Activated naive CD4-positive, alpha-beta T cell treated with anti-CD3 and anti-CD28 coated beads, Interleukin-2, amount 50 U/mL, for 72 hours (primary cell): ENCODE results near the gene DGKI. TPM values are rescaled to one million over a fixed set of nuclear protein-coding genes. Genes with fewer than 3 reads are reported as not detected.

Experiments
- ATAC-seq, 2 donors: fragments of 150-1000 bp; cut with Tn5 transposase; 2 replicates each; pipeline ENCODE4 v1.10.0; 2021; ENCODE audit warnings: mild to moderate bottlenecking in 2 of 2, moderate library complexity in 2 of 2
- DNase-seq, 2 donors: peaks; one replicate each; pipeline ENCODE4 v3.0.0; 2021 to 2022; ENCODE audit warnings: low spot score in 2 of 2
- H3K27ac Mint-ChIP-seq, 2 donors: one replicate each; pipeline ENCODE4 v1.8.0; 2022; ENCODE audit warnings: mild to moderate bottlenecking in 2 of 2, mixed read lengths in 2 of 2
- H3K36me3 Mint-ChIP-seq, 2 donors: one replicate each; pipeline ENCODE4 v1.8.0; 2022; ENCODE audit warnings: mixed read lengths in 2 of 2
- H3K9me3 Mint-ChIP-seq, 2 donors: one replicate each; pipeline ENCODE4 v1.8.0; 2022; ENCODE audit warnings: mixed read lengths in 2 of 2
- total RNA-seq, 2 donors: library from RNA; stranded (reverse); gene quantifications; one replicate each; pipeline ENCODE4 v1.2.3, GENCODE V29; 2022

The DGKI gene
- total RNA-seq, 2 donors from 2014 or later = 0.71 to 16.8 TPM

- Mint-ChIP-seq H3K27ac (no peak overlapping the region), H3K9me3 (peaks cover 6 to 7% of the 10 kb centered on the region in 2 donors), H3K36me3 (peaks cover 0 to 8% of the 10 kb centered on the region in 2 donors)
- DNase-seq (no peak), ATAC-seq (no peak)
These were observed 68.3 kb downstream of the DGKI start for GRCh38 chr7:137778511-137778910.

GRCh38 chr7:137774793-137775201 is 72.0 kb downstream of the DGKI start:
- Mint-ChIP-seq H3K36me3 (no peaks in the 10 kb centered on the region), H3K27ac (peak overlapping the region in 1 of 2 donors; percentile 95), H3K9me3 (no peaks in the 10 kb centered on the region)
- DNase-seq (no peak), ATAC-seq (peak; percentile 13 to 80)

- H3K27ac Mint-ChIP-seq = no peak overlapping the region
These were observed 74.0 kb downstream of the DGKI start for GRCh38 chr7:137772748-137773147.

GRCh38 chr7:137772316-137772715 is 74.5 kb downstream of the DGKI start:
- no peak for DNase-seq
- Mint-ChIP-seq H3K36me3 (no peaks in the 10 kb centered on the region), H3K27ac (no peak overlapping the region), H3K9me3 (peaks cover 0 to under 1% of the 10 kb centered on the region in 2 donors)
- no peak for ATAC-seq

More at GRCh38 chr7:137772748-137773147, 74.0 kb downstream of the DGKI start:
- ATAC-seq (peak; percentile 33 to 80), DNase-seq (no peak)
- no peaks in the 10 kb centered on the region for H3K36me3 Mint-ChIP-seq
- H3K9me3 Mint-ChIP-seq = no peaks in the 10 kb centered on the region

- ATAC-seq (no peak), DNase-seq (no peak)
- no peaks in the 10 kb centered on the region for H3K36me3 Mint-ChIP-seq
- no peak overlapping the region for H3K27ac Mint-ChIP-seq
- H3K9me3 Mint-ChIP-seq = peaks cover 0 to 5% of the 10 kb centered on the region in 2 donors
These were observed 75.1 kb downstream of the DGKI start for GRCh38 chr7:137771679-137772078.

- H3K9me3 Mint-ChIP-seq = peaks cover 0 to 5% of the 10 kb centered on the region in 2 donors
- no peak for DNase-seq
- no peaks in the 10 kb centered on the region for H3K36me3 Mint-ChIP-seq
- ATAC-seq = no peak
- H3K27ac Mint-ChIP-seq = no peak overlapping the region
These were observed 75.5 kb downstream of the DGKI start for GRCh38 chr7:137771273-137771672.

GRCh38 chr7:137768366-137768765 is 78.4 kb downstream of the DGKI start:
- Mint-ChIP-seq H3K36me3 (no peaks in the 10 kb centered on the region), H3K9me3 (peaks cover 0 to 5% of the 10 kb centered on the region in 2 donors), H3K27ac (no peak overlapping the region)
- DNase-seq (no peak), ATAC-seq (no peak)

GRCh38 chr7:137762334-137762733 is 84.4 kb downstream of the DGKI start:
- ATAC-seq (no peak), DNase-seq (no peak)
- H3K27ac Mint-ChIP-seq = no peak overlapping the region
- no peaks in the 10 kb centered on the region for H3K36me3 Mint-ChIP-seq
- peaks cover 6 to 7% of the 10 kb centered on the region in 2 donors for H3K9me3 Mint-ChIP-seq

- Mint-ChIP-seq H3K27ac (no peak overlapping the region), H3K36me3 (no peaks in the 10 kb centered on the region), H3K9me3 (peaks cover 3 to 6% of the 10 kb centered on the region in 2 donors)
- DNase-seq (no peak), ATAC-seq (no peak)
These were observed 86.7 kb downstream of the DGKI start for GRCh38 chr7:137760111-137760510.

GRCh38 chr7:137757146-137757925 is 89.4 kb downstream of the DGKI start:
- DNase-seq = no peak
- H3K36me3 Mint-ChIP-seq = no peaks in the 10 kb centered on the region
- no peak overlapping the region for H3K27ac Mint-ChIP-seq
- ATAC-seq = no peak
- peaks cover 3 to 6% of the 10 kb centered on the region in 2 donors for H3K9me3 Mint-ChIP-seq

- Mint-ChIP-seq H3K9me3 (peaks cover 0 to 3% of the 10 kb centered on the region in 2 donors), H3K27ac (no peak overlapping the region), H3K36me3 (no peaks in the 10 kb centered on the region)
- no peak for DNase-seq
- no peak for ATAC-seq
These were observed 90.7 kb downstream of the DGKI start for GRCh38 chr7:137755846-137756651.

GRCh38 chr7:137755427-137755826 is 91.3 kb downstream of the DGKI start:
- ATAC-seq = no peak
- DNase-seq = no peak
- no peaks in the 10 kb centered on the region for H3K36me3 Mint-ChIP-seq
- no peak overlapping the region for H3K27ac Mint-ChIP-seq
- no peaks in the 10 kb centered on the region for H3K9me3 Mint-ChIP-seq

GRCh38 chr7:137753948-137754851 is 92.6 kb downstream of the DGKI start:
- no peaks in the 10 kb centered on the region for H3K9me3 Mint-ChIP-seq
- no peak for ATAC-seq
- H3K27ac Mint-ChIP-seq = no peak overlapping the region
- DNase-seq = no peak
- no peaks in the 10 kb centered on the region for H3K36me3 Mint-ChIP-seq

- ATAC-seq (no peak), DNase-seq (no peak)
- peak overlapping the region in 1 of 2 donors; percentile 25 for H3K27ac Mint-ChIP-seq
- no peaks in the 10 kb centered on the region for H3K9me3 Mint-ChIP-seq
- H3K36me3 Mint-ChIP-seq = no peaks in the 10 kb centered on the region
These were observed 93.2 kb downstream of the DGKI start for GRCh38 chr7:137753575-137753947.

- peak overlapping the region in 1 of 2 donors; percentile 25 for H3K27ac Mint-ChIP-seq
- no peak for DNase-seq
- no peaks in the 10 kb centered on the region for H3K9me3 Mint-ChIP-seq
- no peak for ATAC-seq
- no peaks in the 10 kb centered on the region for H3K36me3 Mint-ChIP-seq
These were observed 93.7 kb downstream of the DGKI start for GRCh38 chr7:137753067-137753466.

- H3K9me3 Mint-ChIP-seq = no peaks in the 10 kb centered on the region
- ATAC-seq = no peak
- H3K27ac Mint-ChIP-seq = no peak overlapping the region
- DNase-seq = no peak
- H3K36me3 Mint-ChIP-seq = no peaks in the 10 kb centered on the region
These were observed 95.3 kb downstream of the DGKI start for GRCh38 chr7:137751361-137752009.
